Lower lobe of right lung (tissue), 2 donors: ENCODE results near the gene CNKSR1. TPM values are rescaled to one million over a fixed set of nuclear protein-coding genes. Genes with fewer than 3 reads are reported as not detected.

Experiments used
- ATAC-seq, 2 donors: fragments of 200-7000 bp; cut with Tn5 transposase; one replicate each; pipeline ENCODE4 v1.9.1; 2020 to 2022; ENCODE audit warnings: mild to moderate bottlenecking in 2 of 2, moderate library complexity in 2 of 2
- DNase-seq: peaks from one replicate; pipeline ENCODE4 v3.0.0-alpha.2; 2020
- H3K27ac ChIP-seq: fragments of 200-600 bp; one replicate; pipeline ENCODE4 v1.8.0; 2022
- H3K27me3 ChIP-seq: fragments of 200-600 bp; one replicate; pipeline ENCODE4 v1.8.0; 2022; ENCODE audit warnings: low read depth
- H3K36me3 ChIP-seq: fragments of 200-600 bp; one replicate; pipeline ENCODE4 v1.8.0; 2022; ENCODE audit warnings: mild to moderate bottlenecking
- H3K4me1 ChIP-seq: fragments of 200-600 bp; one replicate; pipeline ENCODE4 v1.8.0; 2022
- H3K4me3 ChIP-seq: fragments of 200-600 bp; one replicate; pipeline ENCODE4 v1.8.0; 2022; ENCODE audit warnings: mild to moderate bottlenecking
- H3K9me3 ChIP-seq: fragments of 200-600 bp; one replicate; pipeline ENCODE4 v1.8.0; 2022
- intact Hi-C: fragments of 100-400 bp; cut with DNase I; formaldehyde crosslinking; loops from one replicate; pipeline ENCODE4 v1.11.0; 2022
- total RNA-seq: library from RNA; stranded (reverse); fragmentation: NEBNext Ultra II Directional; extraction: Animal tissue kit (Norgen Biotek cat#: 25700); gene quantifications from one replicate; pipeline ENCODE4 v1.2.1, GENCODE V29; 2021
- TF ChIP-seq, protein P1 (sequence below): fragments of 200-600 bp; IDR thresholded peaks from one replicate; pipeline ENCODE4 v1.8.0; 2022; ENCODE audit warnings: antibody characterized with exemption, mild to moderate bottlenecking
- donor health status: DM: no; HTN: yes; CAD: no; lungs with severe emphysema.

The CNKSR1 gene
- total RNA-seq, 1 donor from 2014 or later = 25.0 TPM

GRCh38 chr1:26184086-26184485 lies 6.8 kb downstream of the CNKSR1 start:
- no peaks in the 10 kb centered on the region for H3K9me3 ChIP-seq
- H3K27ac ChIP-seq = no peak overlapping the region
- DNase-seq (no peak), ATAC-seq (no peak)
- TF ChIP-seq, protein P1, sequence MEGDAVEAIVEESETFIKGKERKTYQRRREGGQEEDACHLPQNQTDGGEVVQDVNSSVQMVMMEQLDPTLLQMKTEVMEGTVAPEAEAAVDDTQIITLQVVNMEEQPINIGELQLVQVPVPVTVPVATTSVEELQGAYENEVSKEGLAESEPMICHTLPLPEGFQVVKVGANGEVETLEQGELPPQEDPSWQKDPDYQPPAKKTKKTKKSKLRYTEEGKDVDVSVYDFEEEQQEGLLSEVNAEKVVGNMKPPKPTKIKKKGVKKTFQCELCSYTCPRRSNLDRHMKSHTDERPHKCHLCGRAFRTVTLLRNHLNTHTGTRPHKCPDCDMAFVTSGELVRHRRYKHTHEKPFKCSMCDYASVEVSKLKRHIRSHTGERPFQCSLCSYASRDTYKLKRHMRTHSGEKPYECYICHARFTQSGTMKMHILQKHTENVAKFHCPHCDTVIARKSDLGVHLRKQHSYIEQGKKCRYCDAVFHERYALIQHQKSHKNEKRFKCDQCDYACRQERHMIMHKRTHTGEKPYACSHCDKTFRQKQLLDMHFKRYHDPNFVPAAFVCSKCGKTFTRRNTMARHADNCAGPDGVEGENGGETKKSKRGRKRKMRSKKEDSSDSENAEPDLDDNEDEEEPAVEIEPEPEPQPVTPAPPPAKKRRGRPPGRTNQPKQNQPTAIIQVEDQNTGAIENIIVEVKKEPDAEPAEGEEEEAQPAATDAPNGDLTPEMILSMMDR = no peak
- H3K4me1 ChIP-seq = no peaks in the 10 kb centered on the region
- no peaks in the 10 kb centered on the region for H3K27me3 ChIP-seq
- peaks cover 9% of the 10 kb centered on the region for H3K36me3 ChIP-seq
- no peak overlapping the region for H3K4me3 ChIP-seq
- intact Hi-C loops = no loop called here

GRCh38 chr1:26184883-26185282 lies 7.6 kb downstream of the CNKSR1 start:
- Histone ChIP-seq H3K36me3 (peaks cover 9% of the 10 kb centered on the region), H3K27me3 (no peaks in the 10 kb centered on the region), H3K27ac (no peak overlapping the region), H3K4me3 (no peak overlapping the region), H3K9me3 (no peaks in the 10 kb centered on the region), H3K4me1 (no peaks in the 10 kb centered on the region)
- ATAC-seq (no peak), DNase-seq (no peak)
- TF ChIP-seq, protein P1 = no peak
- intact Hi-C loops = no loop called here

GRCh38 chr1:26187882-26188281 lies 10.6 kb downstream of the CNKSR1 start:
- Histone ChIP-seq H3K9me3 (no peaks in the 10 kb centered on the region), H3K4me1 (no peaks in the 10 kb centered on the region), H3K27ac (no peak overlapping the region), H3K36me3 (no peaks in the 10 kb centered on the region), H3K27me3 (no peaks in the 10 kb centered on the region), H3K4me3 (no peak overlapping the region)
- DNase-seq (no peak), ATAC-seq (no peak)
- TF ChIP-seq, protein P1 = no peak
- intact Hi-C loops = no loop called here

DNA sequence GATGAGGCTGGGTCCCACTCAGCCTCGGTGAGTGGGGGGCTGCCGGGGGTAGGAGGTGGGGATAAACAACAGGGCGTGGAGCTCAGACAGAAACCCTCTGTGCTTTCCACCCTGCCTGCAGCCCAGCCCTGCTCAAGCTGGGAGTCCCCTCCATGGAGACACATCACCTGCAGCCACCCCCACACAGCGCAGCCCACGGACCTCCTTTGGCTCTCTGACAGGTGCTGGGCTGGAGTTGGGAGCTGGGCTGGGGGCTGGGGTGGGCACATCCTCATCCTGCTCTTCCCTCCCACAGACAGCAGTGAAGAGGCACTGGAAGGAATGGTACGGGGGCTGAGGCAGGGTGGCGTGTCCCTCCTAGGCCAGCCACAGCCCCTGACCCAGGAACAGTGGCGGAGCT lies 11.2 kb downstream of the CNKSR1 start:
- Histone ChIP-seq H3K9me3 (no peaks in the 10 kb centered on the region), H3K27me3 (no peaks in the 10 kb centered on the region), H3K36me3 (no peaks in the 10 kb centered on the region), H3K4me3 (no peak overlapping the region), H3K4me1 (no peaks in the 10 kb centered on the region), H3K27ac (no peak overlapping the region)
- DNase-seq = no peak
- intact Hi-C loops = no loop called here
- no peak for ATAC-seq
- TF ChIP-seq, protein P1 = no peak

DNA sequence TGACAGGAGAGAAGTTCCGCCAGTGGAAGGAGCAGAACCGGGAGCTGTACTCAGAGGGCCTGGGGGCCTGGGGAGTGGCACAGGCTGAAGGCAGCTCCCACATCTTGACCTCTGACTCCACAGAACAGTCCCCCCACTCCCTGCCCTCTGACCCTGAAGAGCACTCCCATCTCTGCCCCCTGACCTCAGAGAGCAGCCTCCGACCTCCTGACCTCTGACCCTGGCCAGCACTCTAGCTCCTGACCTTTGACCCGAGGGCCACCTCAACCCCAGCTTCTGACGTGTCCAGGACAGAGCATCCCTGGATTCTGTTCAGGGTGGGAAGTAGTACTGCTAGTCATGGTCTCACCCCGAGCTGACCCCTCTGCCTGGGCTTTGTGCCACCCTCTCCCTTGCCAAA lies 12.0 kb downstream of the CNKSR1 start:
- no peak overlapping the region for H3K4me3 ChIP-seq
- H3K27me3 ChIP-seq = no peaks in the 10 kb centered on the region
- no peaks in the 10 kb centered on the region for H3K4me1 ChIP-seq
- no peaks in the 10 kb centered on the region for H3K36me3 ChIP-seq
- no peaks in the 10 kb centered on the region for H3K9me3 ChIP-seq
- DNase-seq (no peak), ATAC-seq (no peak)
- no peak overlapping the region for H3K27ac ChIP-seq
- TF ChIP-seq, protein P1 = no peak
- intact Hi-C loops = no loop called here

- Histone ChIP-seq H3K36me3 (no peaks in the 10 kb centered on the region), H3K27me3 (no peaks in the 10 kb centered on the region), H3K9me3 (no peaks in the 10 kb centered on the region), H3K4me1 (no peaks in the 10 kb centered on the region), H3K27ac (no peak overlapping the region), H3K4me3 (no peak overlapping the region)
- no peak for ATAC-seq
- intact Hi-C loops = no loop called here
- DNase-seq = no peak
- TF ChIP-seq, protein P1 = no peak
Measured at GRCh38 chr1:26189751-26190275, 12.5 kb downstream of the CNKSR1 start.
